HG03108 (cell line): ENCODE results near the gene KLHDC9.

Experiments used
- ATAC-seq: cut with Tn5 transposase; IDR thresholded peaks from one replicate; pipeline ENCODE4 v1.9.1; 2021; ENCODE audit warnings: moderate library complexity; ENCODE audit not compliant: unreplicated experiment

Gene KLHDC9

GRCh38 chr1:161076410-161076809 is 21.8 kb upstream of the KLHDC9 start:
- ATAC-seq = no peak

- ATAC-seq = no peak
Measured at GRCh38 chr1:161077426-161077825, 20.7 kb upstream of the KLHDC9 start.

GRCh38 chr1:161079436-161080110 is 18.6 kb upstream of the KLHDC9 start:
- no peak for ATAC-seq

- ATAC-seq = no peak
Measured at GRCh38 chr1:161080441-161081405, 17.4 kb upstream of the KLHDC9 start.

- ATAC-seq = no peak
Measured at GRCh38 chr1:161081519-161081918, 16.6 kb upstream of the KLHDC9 start.

- no peak for ATAC-seq
Measured at GRCh38 chr1:161082483-161082882, 15.7 kb upstream of the KLHDC9 start.

- no peak for ATAC-seq
Measured at GRCh38 chr1:161082996-161083747, 15.0 kb upstream of the KLHDC9 start.

- ATAC-seq = no peak
Measured at GRCh38 chr1:161083748-161084596, 14.2 kb upstream of the KLHDC9 start.

- no peak for ATAC-seq
Measured at GRCh38 chr1:161084597-161084988, 13.6 kb upstream of the KLHDC9 start.

- no peak for ATAC-seq
Measured at GRCh38 chr1:161085165-161085564, 13.0 kb upstream of the KLHDC9 start.

GRCh38 chr1:161086457-161086856 is 11.7 kb upstream of the KLHDC9 start:
- no peak for ATAC-seq

GRCh38 chr1:161088587-161089110 is 9.5 kb upstream of the KLHDC9 start:
- ATAC-seq = no peak

- ATAC-seq = no peak
Measured at GRCh38 chr1:161089251-161089924, 8.8 kb upstream of the KLHDC9 start, which contains the start of gene NECTIN4. Gene NECTIN4 (minus strand): TSS chr1:161089558. CDS start chr1:161089296, 262 bp downstream.

GRCh38 chr1:161089938-161090337 is 8.2 kb upstream of the KLHDC9 start:
- no peak for ATAC-seq

GRCh38 chr1:161090617-161091016 is 7.5 kb upstream of the KLHDC9 start:
- no peak for ATAC-seq

GRCh38 chr1:161091093-161091492 is 7.1 kb upstream of the KLHDC9 start:
- ATAC-seq = no peak

GRCh38 chr1:161091796-161092507 is 6.2 kb upstream of the KLHDC9 start:
- no peak for ATAC-seq

GRCh38 chr1:161092621-161093028 is 5.5 kb upstream of the KLHDC9 start:
- ATAC-seq = no peak

- ATAC-seq = no peak
Measured at GRCh38 chr1:161094481-161094880, 3.7 kb upstream of the KLHDC9 start.
